HEK293 (cell line): ENCODE measurements around the gene RTP4.
A peak's percentile ranks its signal among the peaks of the same experiment; 100 is the strongest.

ENCODE experiments used
- CTCF ChIA-PET: fragments of 350-600 bp; formaldehyde crosslinking; extraction: SDS; loops from one replicate; lab custom pipeline; 2021; ENCODE audit warnings: antibody characterized with exemption; lab: Yijun Ruan, JAX
- POLR2A ChIA-PET: fragments of 300-600 bp; formaldehyde crosslinking; extraction: SDS; loops from one replicate; lab custom pipeline; 2020; ENCODE audit warnings: antibody characterized with exemption, inconsistent platforms; lab: Yijun Ruan, JAX
- H3K27ac ChIP-seq: fragments of 200-500 bp; sonication (Bioruptor generic); 2 replicates; pipeline ENCODE4 v1.5.1; 2014; ENCODE audit warnings: low read depth, low read length, control low read depth, inconsistent platforms; ENCODE audit errors: extremely low read depth
- H3K36me3 ChIP-seq, 2 experiments: fragments of 200-500 bp in 1 of 2; sonication (Bioruptor generic) in 1 of 2; 1 replicate in 1 of 2; 2 replicates in 1 of 2; pipeline ENCODE4 v1.5.1; 2014 to 2017; ENCODE audit warnings: inconsistent platforms in 2 of 2, low read length in 2 of 2; ENCODE audit not compliant: control insufficient read depth in 2 of 2, insufficient read depth in 1 of 2
- H3K4me1 ChIP-seq: fragments of 200-500 bp; sonication (Bioruptor generic); 2 replicates; pipeline ENCODE4 v1.5.1; 2014; ENCODE audit warnings: mild to moderate bottlenecking, low read length, inconsistent platforms; ENCODE audit not compliant: control insufficient read depth, insufficient read depth
- H3K4me3 ChIP-seq: 2 replicates; pipeline ENCODE4 v1.5.1; 2011; ENCODE audit warnings: low read depth, mild to moderate bottlenecking, control low read depth, low read length, moderate library complexity
- H3K9me3 ChIP-seq: fragments of 200-500 bp; sonication (Bioruptor generic); 2 replicates; pipeline ENCODE4 v1.5.1; 2014; ENCODE audit warnings: low read depth, low read length, inconsistent platforms; ENCODE audit not compliant: control insufficient read depth, insufficient read depth
- GFI1B ChIP-seq: fragments of 450-650 bp; formaldehyde crosslinking; IDR thresholded peaks from 2 replicates; pipeline ENCODE4 v1.5.1; 2016; ENCODE audit warnings: missing biosample characterization, missing genetic modification characterization
- KLF9 ChIP-seq: fragments of 450-650 bp; formaldehyde crosslinking; IDR thresholded peaks from 2 replicates; pipeline ENCODE4 v1.5.1; 2016; ENCODE audit warnings: missing biosample characterization, missing genetic modification characterization, low read depth
- YY1 ChIP-seq: fragments of 450-650 bp; formaldehyde crosslinking; IDR thresholded peaks from 2 replicates; pipeline ENCODE4 v1.5.1; 2018; ENCODE audit warnings: missing biosample characterization, missing genetic modification characterization
- ZNF223 ChIP-seq: fragments of 450-650 bp; formaldehyde crosslinking; IDR thresholded peaks from 2 replicates; pipeline ENCODE4 v1.5.1; 2016; ENCODE audit warnings: missing biosample characterization, missing genetic modification characterization
- ZNF292 ChIP-seq: fragments of 450-650 bp; formaldehyde crosslinking; IDR thresholded peaks from 2 replicates; pipeline ENCODE4 v1.5.1; 2016; ENCODE audit warnings: low read depth, missing biosample characterization, missing genetic modification characterization, borderline replicate concordance
- ZNF324 ChIP-seq: fragments of 450-650 bp; formaldehyde crosslinking; IDR thresholded peaks from 2 replicates; pipeline ENCODE4 v1.5.1; 2016; ENCODE audit warnings: missing biosample characterization, missing genetic modification characterization
- ZNF37A ChIP-seq: fragments of 450-650 bp; IDR thresholded peaks from 2 replicates; pipeline ENCODE4 v1.5.1; 2018; ENCODE audit warnings: missing biosample characterization, missing genetic modification characterization
- ZNF423 ChIP-seq: fragments of 450-650 bp; formaldehyde crosslinking; IDR thresholded peaks from 2 replicates; pipeline ENCODE4 v1.5.1; 2016; ENCODE audit warnings: missing biosample characterization, missing genetic modification characterization
- ZNF596 ChIP-seq: fragments of 450-650 bp; IDR thresholded peaks from 2 replicates; pipeline ENCODE4 v1.5.0; 2018; ENCODE audit warnings: missing biosample characterization, mild to moderate bottlenecking, missing genetic modification characterization, moderate library complexity
- ZNF621 ChIP-seq: fragments of 450-650 bp; formaldehyde crosslinking; IDR thresholded peaks from 2 replicates; pipeline ENCODE4 v1.5.1; 2017; ENCODE audit warnings: missing biosample characterization, missing genetic modification characterization
- ZNF747 ChIP-seq: fragments of 450-650 bp; formaldehyde crosslinking; IDR thresholded peaks from 2 replicates; pipeline ENCODE4 v1.5.1; 2016; ENCODE audit warnings: missing biosample characterization, missing genetic modification characterization
- ZNF791 ChIP-seq: fragments of 450-650 bp; formaldehyde crosslinking; IDR thresholded peaks from 2 replicates; pipeline ENCODE4 v1.5.1; 2016; ENCODE audit warnings: missing biosample characterization, missing genetic modification characterization
- ZSCAN23 ChIP-seq: fragments of 450-650 bp; formaldehyde crosslinking; IDR thresholded peaks from 2 replicates; pipeline ENCODE4 v1.5.1; 2016; ENCODE audit warnings: missing biosample characterization, missing genetic modification characterization
- TF ChIP-seq, protein P1 (sequence below): fragments of 450-650 bp; formaldehyde crosslinking; IDR thresholded peaks from 2 replicates; pipeline ENCODE4 v1.5.0; 2017; ENCODE audit warnings: missing biosample characterization, missing genetic modification characterization, borderline replicate concordance
- TF ChIP-seq, protein P2 (sequence below): fragments of 450-650 bp; formaldehyde crosslinking; IDR thresholded peaks from 2 replicates; pipeline ENCODE4 v1.5.1; 2016; ENCODE audit warnings: missing biosample characterization, missing genetic modification characterization
- TF ChIP-seq, protein P3 (sequence below): fragments of 450-650 bp; formaldehyde crosslinking; IDR thresholded peaks from 2 replicates; pipeline ENCODE4 v1.5.1; 2016; ENCODE audit warnings: missing biosample characterization, missing genetic modification characterization, borderline replicate concordance
- TF ChIP-seq, protein P4 (sequence below): fragments of 450-650 bp; formaldehyde crosslinking; IDR thresholded peaks from 2 replicates; pipeline ENCODE4 v1.5.1; 2016; ENCODE audit warnings: missing biosample characterization, missing genetic modification characterization
- TF ChIP-seq, protein P5 (sequence below): fragments of 450-650 bp; formaldehyde crosslinking; IDR thresholded peaks from 2 replicates; pipeline ENCODE4 v1.5.1; 2017; ENCODE audit warnings: missing biosample characterization, missing genetic modification characterization

RTP4 gene

DNA sequence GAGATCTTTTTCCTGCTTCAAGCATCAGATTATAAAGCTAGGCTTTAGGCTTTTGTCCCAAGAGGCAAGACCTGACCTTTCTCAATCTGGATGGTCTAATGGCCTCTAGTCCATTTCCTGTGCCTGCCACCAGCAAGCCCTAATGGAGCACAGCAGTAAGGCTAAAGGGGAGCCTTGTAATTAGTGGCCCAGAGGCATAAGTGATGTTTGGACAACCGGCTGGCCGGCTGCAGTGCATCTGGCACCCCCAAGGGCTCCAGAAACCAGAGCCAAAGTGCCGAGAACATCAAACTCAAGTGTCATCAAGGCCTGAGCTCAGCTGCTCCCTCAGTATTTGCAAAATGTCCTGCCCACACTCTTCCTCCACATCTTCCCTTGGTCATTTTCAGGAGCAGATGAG, 31.9 kb upstream of the RTP4 start:
- H3K36me3 ChIP-seq: no peaks in the 10 kb centered on the region
- CTCF ChIA-PET: no interaction called here
- POLR2A ChIA-PET: no interaction called here
- TF ChIP-seq, protein P1, sequence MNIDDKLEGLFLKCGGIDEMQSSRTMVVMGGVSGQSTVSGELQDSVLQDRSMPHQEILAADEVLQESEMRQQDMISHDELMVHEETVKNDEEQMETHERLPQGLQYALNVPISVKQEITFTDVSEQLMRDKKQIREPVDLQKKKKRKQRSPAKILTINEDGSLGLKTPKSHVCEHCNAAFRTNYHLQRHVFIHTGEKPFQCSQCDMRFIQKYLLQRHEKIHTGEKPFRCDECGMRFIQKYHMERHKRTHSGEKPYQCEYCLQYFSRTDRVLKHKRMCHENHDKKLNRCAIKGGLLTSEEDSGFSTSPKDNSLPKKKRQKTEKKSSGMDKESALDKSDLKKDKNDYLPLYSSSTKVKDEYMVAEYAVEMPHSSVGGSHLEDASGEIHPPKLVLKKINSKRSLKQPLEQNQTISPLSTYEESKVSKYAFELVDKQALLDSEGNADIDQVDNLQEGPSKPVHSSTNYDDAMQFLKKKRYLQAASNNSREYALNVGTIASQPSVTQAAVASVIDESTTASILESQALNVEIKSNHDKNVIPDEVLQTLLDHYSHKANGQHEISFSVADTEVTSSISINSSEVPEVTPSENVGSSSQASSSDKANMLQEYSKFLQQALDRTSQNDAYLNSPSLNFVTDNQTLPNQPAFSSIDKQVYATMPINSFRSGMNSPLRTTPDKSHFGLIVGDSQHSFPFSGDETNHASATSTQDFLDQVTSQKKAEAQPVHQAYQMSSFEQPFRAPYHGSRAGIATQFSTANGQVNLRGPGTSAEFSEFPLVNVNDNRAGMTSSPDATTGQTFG (tag by site-specific recombination): no peak
- TF ChIP-seq ZNF223 (tag by site-specific recombination): no peak
- TF ChIP-seq ZNF596 (tag by site-specific recombination): no peak
- TF ChIP-seq ZNF621: no peak
- no peak for TF ChIP-seq GFI1B
- TF ChIP-seq YY1 (tag by site-specific recombination): no peak
- no peak for TF ChIP-seq ZNF791 (tag by site-specific recombination)
- H3K4me3 ChIP-seq: no peak overlapping the region
- H3K9me3 ChIP-seq: no peaks in the 10 kb centered on the region
- no peaks in the 10 kb centered on the region for H3K4me1 ChIP-seq
- no peak overlapping the region for H3K27ac ChIP-seq

DNA sequence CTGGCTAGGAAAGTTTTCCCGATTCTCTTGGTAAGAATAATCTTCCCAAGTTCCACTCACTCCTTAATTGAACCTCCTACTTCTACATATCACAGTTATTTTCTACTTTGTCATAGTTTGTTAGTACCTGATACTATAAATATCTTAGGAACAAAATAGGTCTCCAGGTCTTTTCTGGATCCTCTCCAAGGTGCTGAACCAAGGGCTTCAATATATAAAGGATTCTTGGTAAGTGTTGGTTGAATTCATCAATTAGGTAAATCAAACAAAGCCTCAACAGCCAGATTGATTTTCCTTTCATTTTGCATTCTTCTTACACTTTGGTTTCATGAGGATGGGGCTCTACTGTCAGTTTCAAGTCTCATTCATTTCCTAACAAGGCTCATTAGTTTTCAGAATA, 27.6 kb upstream of the RTP4 start:
- no peaks in the 10 kb centered on the region for H3K36me3 ChIP-seq
- no peak overlapping the region for H3K4me3 ChIP-seq
- TF ChIP-seq, protein P2, sequence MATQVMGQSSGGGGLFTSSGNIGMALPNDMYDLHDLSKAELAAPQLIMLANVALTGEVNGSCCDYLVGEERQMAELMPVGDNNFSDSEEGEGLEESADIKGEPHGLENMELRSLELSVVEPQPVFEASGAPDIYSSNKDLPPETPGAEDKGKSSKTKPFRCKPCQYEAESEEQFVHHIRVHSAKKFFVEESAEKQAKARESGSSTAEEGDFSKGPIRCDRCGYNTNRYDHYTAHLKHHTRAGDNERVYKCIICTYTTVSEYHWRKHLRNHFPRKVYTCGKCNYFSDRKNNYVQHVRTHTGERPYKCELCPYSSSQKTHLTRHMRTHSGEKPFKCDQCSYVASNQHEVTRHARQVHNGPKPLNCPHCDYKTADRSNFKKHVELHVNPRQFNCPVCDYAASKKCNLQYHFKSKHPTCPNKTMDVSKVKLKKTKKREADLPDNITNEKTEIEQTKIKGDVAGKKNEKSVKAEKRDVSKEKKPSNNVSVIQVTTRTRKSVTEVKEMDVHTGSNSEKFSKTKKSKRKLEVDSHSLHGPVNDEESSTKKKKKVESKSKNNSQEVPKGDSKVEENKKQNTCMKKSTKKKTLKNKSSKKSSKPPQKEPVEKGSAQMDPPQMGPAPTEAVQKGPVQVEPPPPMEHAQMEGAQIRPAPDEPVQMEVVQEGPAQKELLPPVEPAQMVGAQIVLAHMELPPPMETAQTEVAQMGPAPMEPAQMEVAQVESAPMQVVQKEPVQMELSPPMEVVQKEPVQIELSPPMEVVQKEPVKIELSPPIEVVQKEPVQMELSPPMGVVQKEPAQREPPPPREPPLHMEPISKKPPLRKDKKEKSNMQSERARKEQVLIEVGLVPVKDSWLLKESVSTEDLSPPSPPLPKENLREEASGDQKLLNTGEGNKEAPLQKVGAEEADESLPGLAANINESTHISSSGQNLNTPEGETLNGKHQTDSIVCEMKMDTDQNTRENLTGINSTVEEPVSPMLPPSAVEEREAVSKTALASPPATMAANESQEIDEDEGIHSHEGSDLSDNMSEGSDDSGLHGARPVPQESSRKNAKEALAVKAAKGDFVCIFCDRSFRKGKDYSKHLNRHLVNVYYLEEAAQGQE (tag by site-specific recombination): peak; percentile 75; the same call in 1 of the 2 replicates
- TF ChIP-seq, protein P3, sequence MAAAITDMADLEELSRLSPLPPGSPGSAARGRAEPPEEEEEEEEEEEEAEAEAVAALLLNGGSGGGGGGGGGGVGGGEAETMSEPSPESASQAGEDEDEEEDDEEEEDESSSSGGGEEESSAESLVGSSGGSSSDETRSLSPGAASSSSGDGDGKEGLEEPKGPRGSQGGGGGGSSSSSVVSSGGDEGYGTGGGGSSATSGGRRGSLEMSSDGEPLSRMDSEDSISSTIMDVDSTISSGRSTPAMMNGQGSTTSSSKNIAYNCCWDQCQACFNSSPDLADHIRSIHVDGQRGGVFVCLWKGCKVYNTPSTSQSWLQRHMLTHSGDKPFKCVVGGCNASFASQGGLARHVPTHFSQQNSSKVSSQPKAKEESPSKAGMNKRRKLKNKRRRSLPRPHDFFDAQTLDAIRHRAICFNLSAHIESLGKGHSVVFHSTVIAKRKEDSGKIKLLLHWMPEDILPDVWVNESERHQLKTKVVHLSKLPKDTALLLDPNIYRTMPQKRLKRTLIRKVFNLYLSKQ: no peak
- H3K4me1 ChIP-seq: no peaks in the 10 kb centered on the region
- H3K9me3 ChIP-seq: no peaks in the 10 kb centered on the region
- ChIA-PET CTCF (interaction anchor here (1.0 to 1.3 kb wide), 4 partner anchors 22 to 339 kb away, joined by 3 to 11 read pairs (median 4); no protein-coding TSS in a partner anchor), POLR2A (no interaction called here)
- H3K27ac ChIP-seq: no peak overlapping the region

GRCh38 chr3:187342255-187342654, 25.9 kb upstream of the RTP4 start:
- Histone ChIP-seq H3K27ac (no peak overlapping the region), H3K9me3 (no peaks in the 10 kb centered on the region), H3K4me3 (no peak overlapping the region), H3K36me3 (no peaks in the 10 kb centered on the region), H3K4me1 (no peaks in the 10 kb centered on the region)
- ChIA-PET POLR2A (no interaction called here), CTCF (interaction anchor here (0.7 kb wide), 1 partner anchor 1317 kb away, joined by 3 read pairs; no protein-coding TSS in a partner anchor)
- TF ChIP-seq ZNF423 (no peak), KLF9 (tag by site-specific recombination) (no peak), ZSCAN23 (tag by site-specific recombination) (no peak), ZNF37A (tag by site-specific recombination) (no peak), ZNF747 (no peak), ZNF292 (no peak), ZNF324 (tag by site-specific recombination) (no peak)
- TF ChIP-seq, protein P4, sequence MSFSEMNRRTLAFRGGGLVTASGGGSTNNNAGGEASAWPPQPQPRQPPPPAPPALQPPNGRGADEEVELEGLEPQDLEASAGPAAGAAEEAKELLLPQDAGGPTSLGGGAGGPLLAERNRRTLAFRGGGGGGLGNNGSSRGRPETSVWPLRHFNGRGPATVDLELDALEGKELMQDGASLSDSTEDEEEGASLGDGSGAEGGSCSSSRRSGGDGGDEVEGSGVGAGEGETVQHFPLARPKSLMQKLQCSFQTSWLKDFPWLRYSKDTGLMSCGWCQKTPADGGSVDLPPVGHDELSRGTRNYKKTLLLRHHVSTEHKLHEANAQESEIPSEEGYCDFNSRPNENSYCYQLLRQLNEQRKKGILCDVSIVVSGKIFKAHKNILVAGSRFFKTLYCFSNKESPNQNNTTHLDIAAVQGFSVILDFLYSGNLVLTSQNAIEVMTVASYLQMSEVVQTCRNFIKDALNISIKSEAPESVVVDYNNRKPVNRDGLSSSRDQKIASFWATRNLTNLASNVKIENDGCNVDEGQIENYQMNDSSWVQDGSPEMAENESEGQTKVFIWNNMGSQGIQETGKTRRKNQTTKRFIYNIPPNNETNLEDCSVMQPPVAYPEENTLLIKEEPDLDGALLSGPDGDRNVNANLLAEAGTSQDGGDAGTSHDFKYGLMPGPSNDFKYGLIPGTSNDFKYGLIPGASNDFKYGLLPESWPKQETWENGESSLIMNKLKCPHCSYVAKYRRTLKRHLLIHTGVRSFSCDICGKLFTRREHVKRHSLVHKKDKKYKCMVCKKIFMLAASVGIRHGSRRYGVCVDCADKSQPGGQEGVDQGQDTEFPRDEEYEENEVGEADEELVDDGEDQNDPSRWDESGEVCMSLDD: no peak
- TF ChIP-seq, protein P5, sequence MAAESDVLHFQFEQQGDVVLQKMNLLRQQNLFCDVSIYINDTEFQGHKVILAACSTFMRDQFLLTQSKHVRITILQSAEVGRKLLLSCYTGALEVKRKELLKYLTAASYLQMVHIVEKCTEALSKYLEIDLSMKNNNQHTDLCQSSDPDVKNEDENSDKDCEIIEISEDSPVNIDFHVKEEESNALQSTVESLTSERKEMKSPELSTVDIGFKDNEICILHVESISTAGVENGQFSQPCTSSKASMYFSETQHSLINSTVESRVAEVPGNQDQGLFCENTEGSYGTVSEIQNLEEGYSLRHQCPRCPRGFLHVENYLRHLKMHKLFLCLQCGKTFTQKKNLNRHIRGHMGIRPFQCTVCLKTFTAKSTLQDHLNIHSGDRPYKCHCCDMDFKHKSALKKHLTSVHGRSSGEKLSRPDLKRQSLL (tag by site-specific recombination): no peak
